Activated T-helper 1 cell treated with anti-CD3 and anti-CD28 coated beads, Interleukin-2, amount 50 U/mL, for 16 hours (primary cell): ENCODE measurements around the gene ATP5F1C.
"Not testable (repeated sequence)": the region's sequence is repeated elsewhere in the genome, so short reads cannot be mapped to it uniquely, and the experiment has no call there.

ENCODE experiments used
- DNase-seq, 2 donors: peaks; one replicate each; pipeline ENCODE4 v3.0.0-alpha.2; 2020; ENCODE audit warnings: low read depth in 1 of 2, low spot score in 1 of 2

Gene ATP5F1C

DNA sequence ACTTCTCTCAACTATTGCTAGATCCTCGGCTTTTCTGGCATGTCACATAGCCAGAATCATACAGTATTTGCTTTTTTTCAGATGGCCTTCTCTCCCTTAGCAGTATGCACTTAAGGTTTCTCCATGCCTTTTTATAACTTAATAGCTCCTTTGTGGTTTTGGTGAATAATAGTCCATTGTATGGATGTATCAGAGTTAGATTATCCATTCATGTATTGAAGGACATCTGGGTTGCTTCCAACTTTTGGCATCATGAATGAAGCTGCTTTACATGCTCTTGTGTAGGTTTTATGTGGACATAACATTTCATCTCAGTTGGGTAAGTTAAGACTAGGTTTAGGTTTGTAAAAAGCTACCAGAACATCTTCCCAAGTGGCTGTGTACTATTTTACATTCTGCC lies 4.6 kb downstream of the ATP5F1C start:
- DNase-seq, result no peak

DNA sequence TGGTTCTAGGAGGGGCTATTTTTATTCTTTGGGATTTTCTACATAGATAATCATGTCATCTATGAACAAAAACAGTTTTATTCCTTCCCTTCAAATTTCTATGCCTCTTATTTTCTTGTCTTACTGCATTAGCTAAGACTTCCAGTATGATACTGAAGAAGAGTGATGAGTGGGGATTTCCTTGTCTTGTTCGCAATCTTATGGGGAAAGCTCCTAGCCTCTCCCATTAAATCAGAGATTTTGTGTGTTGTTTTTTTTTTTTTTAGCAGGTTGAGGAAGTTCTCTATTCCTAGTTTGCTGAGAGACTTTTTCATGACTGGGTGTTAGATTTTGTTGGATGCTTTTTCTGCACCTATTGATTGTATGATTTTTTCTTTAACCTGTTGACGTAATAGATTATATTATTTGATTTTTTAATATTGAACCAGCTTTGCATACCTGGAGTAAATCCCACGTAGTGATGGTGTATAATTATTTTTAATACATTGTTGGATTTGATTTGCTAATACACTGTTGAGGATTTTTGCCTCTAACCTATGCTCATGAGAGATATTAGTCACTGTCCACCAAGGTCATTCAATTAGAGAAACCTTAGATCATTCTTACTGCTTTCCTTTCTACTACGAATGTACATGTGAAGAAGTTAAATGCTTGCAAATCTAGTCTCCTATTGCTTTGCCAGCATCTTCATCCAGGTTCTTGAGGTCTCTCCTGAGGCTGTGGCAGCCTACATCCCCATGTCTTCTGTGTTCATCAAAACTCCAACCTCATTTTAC lies 6.5 kb downstream of the ATP5F1C start:
- no peak for DNase-seq

DNA sequence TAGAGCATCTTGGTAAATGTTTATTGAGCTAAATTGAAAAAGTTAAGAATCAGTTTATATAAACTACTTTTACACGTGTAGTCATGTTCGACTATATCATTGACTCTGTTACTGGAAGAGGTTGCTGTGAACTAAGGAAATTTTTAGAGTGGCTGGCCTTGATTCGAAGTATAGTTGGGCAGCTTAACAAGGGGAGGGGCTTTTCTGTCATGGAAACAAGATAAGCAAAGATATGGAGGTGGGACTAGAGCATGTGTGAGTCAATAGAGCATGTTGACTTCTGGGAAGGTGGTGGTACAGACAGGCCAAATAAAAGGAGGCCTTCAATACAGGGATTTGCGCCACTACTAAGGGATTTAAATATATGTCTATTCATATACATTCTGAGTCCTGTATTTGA lies 7.6 kb downstream of the ATP5F1C start:
- DNase-seq, result no peak

DNA sequence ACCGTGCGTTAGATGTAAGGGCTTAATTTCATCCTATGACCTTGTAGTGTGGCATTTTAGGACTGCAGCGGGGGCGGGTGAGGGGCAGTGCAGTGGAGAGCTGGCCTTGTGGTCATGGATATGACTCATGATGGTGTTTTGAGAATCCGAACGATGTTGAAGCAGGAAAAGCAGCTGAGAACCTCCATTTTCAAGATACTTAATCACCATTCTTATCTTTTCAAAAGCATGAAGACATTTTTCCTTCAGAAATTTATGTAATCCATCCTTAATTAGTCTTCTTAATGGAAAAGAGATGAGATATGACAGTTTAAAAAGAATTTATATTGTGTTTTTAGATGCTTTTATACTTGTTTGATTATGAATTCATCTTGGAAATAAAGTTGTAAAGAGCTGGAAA lies 9.6 kb downstream of the ATP5F1C start:
- DNase-seq, result no peak

DNA sequence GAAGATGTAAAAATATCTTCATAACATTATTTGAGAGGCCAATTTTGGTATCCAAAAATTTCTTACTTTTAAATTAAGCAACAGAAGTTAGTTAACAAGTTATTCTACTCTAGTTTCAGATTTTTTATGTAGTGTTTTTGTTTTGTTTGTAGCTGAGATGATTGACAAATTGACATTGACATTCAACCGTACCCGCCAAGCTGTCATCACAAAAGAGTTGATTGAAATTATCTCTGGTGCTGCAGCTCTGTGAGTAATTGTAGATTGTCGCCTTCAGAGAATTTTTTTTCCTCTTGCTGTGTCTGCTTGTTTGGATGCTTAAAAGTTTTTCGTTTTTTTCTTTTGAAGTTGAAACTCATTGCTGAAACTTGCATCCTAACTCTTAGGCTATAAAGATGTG lies 14.6 kb downstream of the ATP5F1C start:
- no peak for DNase-seq

DNA sequence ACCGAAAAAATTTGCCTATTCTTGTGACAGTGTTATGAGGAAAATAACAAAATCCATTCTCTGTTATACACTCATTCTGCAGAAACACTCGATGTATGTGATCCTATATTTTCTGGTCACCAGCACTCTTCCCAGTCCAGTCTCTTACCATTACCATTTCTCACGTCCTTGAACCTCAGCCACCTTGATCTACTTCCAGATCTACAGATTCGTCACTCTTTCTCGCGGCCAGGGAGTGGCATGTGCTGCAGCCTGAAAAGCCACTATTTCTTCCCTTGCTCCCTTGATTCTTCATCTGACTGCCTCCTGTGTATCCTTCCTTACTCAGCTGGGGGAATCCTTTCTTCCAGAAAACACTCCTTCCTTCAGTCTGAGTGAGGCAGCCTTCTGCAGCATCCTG lies 16.2 kb downstream of the ATP5F1C start:
- DNase-seq, result no peak

DNA sequence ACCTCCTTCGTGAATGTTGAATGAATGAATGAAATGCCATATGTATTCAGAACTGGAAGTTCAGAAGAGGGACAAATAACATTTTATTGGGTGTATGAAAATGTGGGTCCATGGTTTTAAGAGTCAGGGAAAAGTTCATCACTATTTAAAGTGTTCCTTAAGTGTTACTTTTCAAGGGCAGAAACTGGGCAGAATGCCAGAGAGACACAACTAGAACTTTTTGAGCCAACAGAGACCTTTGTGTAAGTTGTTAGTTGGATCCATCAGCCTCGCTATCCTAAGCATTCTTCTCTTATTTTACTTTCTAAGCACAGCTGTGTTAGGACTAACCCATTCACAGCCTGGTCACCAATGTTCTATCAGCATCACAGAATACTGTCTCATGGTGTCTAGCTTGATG lies 16.8 kb downstream of the ATP5F1C start:
- DNase-seq, result no peak

DNA sequence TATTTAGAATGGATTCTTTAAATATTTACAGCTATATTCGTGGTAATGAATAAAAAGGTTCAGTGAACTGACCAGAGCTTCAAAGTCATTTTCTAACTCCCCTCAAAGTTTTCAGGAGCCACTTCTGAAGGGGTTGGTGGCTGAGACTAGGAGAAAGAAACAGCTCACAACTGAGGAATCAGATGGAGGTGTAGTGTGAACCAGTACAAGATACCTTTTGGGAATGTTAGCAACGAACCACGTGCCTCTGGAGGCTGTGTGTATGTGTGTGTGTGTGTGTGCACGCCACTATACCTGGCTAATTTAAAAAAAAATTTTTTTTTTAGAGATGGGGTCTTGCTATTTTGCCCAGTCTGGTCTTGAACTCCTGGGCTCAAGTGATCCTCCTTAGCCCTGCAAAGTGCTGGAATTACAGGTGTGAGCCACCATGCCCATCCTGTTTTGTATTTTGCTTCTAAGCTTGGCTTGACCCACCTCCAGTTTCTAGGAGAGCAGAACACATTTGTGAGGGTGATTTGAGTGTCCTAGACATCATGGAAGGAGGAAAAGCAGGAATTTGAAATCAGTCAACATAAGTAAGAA lies 20.8 kb downstream of the ATP5F1C start:
- DNase-seq, result no peak

DNA sequence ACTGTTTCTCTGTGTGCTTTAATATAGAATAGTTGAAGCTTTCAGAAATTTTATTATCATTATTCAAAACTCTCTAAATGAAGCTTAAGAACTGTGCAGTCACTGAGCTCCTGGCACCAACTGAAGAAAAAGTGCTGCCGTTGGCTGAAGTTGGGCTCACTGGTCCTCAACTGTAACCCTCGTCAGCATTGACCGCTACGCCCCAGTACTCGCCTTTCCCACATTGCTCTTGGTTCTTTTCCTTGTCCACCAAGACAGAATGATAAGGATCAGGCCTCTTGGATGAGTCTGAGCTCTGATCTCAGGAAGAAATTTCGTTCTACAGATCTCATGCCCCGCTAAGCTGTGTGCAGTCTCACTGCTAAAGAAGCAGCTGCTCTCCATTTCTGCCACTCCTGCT lies 22.5 kb downstream of the ATP5F1C start:
- no peak for DNase-seq

DNA sequence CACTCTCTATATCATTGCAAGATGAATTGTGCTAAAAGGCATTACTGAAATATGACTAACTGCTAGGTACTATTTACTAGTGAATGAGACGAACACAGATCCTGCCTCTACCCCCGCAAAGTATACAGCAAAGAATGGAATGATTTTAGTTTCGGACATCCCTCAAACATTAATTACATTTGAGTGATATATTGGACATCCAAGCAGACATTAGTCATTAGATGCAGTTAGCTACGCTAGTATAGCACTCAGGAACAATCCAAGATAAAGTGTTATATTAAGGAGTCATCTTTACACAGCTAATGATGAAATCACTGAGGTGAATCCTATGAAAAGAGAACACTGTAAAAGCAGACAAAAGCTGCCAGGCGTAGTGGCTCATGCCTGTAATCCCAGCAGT lies 23.0 kb downstream of the ATP5F1C start:
- DNase-seq, result no peak

DNA sequence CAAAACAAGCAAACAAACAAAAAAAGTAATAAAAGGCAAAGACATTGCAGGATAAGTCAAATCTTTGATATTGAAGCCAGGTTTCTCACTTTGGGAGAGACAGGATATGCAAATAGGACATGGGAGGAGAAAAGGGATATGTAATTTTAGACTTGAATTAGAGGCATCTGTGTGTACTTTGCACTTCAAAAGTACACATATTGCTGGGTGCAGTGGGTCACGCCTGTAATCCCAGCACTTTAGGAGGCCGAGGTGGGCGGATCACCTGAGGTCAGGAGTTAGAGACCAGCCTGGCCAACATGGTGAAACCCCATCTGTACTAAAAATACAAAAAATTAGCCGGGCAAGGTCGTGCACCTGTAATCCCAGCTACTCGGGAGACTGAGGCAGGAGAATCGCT lies 23.8 kb downstream of the ATP5F1C start:
- DNase-seq, result not testable (repeated sequence)

DNA sequence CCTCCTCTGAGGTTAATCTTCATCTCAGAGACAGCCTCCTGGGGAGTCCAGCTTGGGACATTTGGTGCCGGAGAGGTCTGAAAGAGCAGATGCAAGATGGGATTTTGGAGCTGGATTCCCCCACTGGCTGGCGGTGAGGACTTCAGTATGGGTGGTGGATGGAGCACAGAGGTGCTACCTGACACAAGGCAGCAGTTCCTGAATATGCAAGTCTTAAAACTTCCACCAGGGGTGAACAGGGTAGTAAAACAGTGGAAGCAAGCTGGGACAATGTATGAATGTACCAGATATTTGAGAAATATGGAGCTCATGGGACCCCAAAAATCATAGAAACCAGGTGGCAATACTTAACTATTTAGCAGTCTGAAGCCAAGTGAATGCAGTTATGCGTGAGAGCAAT lies 25.5 kb downstream of the ATP5F1C start:
- no peak for DNase-seq

DNA sequence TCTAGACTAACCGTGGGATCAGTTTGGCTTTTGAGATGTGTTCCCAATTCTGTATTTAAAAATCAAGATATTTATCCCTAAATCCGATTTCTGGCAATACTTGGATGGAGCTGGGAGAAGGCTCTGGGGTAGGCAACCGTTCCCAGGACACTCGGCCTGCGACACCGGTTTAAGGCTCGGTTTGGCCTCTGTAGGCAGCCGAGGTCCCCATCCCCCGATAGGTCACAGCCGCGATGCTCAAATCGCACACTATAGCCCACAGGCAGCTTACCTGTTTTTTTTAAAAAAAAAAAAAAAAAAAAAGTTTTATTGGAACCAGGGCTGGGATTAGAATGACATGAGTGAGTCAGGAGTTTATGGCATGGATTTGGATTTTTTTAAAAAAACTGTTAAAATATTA lies 29.6 kb downstream of the ATP5F1C start:
- DNase-seq, result no peak

DNA sequence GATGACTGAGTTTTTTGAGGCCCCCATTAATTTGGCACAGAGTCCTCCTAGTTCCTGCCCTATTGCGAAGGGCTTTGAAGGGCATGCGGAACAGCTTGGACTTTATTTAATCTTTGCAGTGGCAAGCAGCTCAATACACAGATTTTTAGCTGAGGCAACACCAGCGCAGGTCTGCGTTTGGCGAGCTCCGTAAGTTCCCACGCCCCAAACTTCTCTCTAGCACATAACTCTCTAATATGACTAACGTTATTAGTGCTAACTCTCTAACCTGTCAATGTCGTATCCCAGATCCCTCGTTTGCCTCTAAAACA lies 30.0 kb downstream of the ATP5F1C start:
- DNase-seq, result no peak

DNA sequence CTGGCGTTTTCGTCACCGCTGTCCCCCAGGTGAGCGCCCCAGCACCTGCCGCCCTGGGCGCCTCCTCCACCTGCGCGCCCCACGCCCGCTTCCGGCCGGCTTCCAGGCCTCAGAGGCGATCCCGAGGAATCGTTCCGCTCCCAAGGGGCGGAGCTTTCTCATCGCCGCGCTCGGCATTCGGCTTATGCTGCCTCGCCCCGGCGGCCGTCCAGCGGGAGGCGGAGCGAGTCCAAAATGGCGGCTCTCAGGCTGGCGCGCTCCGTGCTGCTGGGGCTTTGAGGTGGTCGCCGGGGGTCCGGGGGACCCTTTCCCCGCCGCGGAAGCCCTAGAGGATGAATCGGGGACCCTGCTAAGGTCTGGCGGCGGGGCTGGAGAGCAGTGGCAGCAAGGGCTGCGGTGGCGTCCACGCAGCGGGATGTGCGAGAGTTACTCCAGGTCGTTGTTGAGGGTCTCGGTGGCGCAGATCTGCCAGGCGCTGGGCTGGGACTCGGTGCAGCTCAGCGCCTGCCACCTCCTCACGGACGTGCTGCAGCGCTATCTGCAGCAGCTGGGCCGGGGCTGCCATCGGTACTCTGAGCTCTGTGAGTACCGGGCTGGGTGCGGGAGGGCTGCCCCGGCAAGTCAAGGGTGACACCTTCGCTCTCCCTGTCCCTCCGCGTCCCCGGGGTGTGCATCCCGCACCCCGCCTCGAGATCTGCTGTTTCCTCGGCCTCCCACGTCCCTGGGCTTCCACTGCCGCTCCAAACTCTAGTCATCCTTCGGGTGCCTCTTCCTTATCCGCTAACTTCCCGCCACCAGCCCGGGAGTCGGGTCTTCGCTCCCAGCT lies 30.5 kb downstream of the ATP5F1C start, which contains the start of gene TAF3:
TSS of gene TAF3 (plus strand) at position 211 of the 826 bp plus-strand sequence. CDS start at position 416, 205 bp downstream.
- DNase-seq, result peak; percentile 85 to 88

DNA sequence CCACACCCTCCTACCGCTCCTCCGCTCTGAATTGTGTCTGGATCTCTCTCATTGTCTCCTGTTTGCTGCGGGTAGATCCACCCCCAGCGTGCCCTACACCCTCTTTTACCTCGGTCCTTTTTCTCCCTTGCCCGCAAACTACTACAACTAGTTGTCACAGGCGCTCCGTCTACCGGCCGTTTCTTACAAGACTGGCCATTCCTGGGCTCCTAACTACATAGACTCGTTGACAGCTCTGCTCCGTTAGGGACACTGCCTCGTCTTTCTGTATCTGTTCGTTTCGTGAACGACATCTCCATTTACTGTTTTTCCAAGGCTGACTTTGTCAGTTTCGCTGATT lies 31.1 kb downstream of the ATP5F1C start:
- no peak for DNase-seq

DNA sequence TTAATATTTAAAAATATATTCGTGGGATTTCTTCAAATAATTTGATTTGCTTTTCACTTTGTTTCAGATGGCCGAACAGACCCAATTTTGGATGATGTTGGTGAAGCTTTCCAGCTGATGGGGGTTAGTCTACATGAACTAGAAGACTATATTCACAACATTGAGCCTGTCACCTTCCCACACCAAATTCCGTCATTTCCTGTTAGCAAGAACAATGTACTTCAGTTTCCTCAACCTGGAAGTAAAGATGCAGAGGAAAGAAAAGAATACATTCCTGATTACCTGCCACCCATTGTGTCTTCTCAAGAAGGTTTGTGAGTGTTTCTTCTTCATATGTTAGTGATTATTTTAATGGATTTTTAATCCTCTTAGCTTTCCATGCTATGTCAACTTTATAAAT lies 36.3 kb downstream of the ATP5F1C start:
- no peak for DNase-seq

DNA sequence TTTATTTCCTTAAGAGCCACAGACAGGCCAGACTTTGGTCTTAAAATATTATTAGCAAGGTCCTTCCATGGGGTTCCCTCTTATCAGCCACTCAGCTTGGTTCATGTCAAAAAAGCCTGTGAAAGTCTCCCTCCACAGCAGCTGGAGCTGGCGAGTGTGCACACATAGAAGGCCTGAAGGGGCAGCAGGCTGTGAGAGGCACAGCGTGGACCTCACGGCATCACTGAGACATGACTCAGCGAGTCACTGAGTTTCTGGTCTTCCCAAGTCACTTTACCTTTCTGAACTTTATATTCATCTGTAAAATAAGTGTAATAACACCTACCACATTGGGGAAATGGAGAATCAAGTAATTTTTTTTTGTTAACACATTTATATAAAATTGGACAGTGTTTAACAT lies 39.0 kb downstream of the ATP5F1C start:
- no peak for DNase-seq

DNA sequence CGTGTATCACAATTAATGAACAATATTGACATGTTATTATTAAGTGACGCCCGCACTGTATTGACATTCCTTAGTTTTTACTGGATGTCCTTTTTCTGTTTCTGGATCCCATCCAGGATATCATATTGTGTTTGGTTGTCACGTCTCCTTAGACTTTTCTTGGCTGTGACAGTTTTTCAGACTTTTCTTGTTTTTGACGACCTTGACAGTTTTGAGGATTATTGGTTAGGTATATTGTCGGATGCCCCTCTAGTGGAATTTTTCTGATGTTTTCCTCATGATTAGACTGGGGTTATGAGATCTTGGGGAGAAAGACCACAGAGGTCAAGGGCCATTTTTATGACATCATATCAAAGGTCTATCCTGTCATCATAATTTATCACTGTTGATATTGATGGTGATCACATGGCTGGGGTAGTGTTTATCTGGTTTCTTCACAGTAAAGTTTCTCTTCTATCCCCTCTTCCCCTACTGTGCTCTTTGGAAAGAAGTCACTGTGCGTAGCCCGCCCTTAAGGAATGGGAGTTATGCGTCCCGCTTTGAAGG lies 41.4 kb downstream of the ATP5F1C start:
- DNase-seq, result no peak

DNA sequence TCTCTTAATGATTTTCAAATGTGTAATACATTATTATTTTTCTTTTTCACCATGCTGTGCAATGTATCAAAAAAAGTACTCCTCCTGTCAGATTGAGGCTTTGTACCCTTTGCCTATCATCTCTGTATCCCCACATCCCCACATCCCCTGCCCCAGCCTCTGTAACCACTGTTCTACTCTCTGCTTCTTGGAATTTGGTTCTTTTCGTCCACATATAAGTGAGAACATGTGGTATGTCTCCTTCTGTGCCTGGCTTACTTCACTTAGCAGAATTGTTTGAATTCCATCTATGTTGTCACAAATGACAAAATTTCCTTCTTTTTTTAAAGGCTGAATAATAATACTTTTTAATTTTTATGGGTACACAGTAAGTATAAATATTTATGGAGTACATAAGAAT lies 44.1 kb downstream of the ATP5F1C start:
- no peak for DNase-seq

DNA sequence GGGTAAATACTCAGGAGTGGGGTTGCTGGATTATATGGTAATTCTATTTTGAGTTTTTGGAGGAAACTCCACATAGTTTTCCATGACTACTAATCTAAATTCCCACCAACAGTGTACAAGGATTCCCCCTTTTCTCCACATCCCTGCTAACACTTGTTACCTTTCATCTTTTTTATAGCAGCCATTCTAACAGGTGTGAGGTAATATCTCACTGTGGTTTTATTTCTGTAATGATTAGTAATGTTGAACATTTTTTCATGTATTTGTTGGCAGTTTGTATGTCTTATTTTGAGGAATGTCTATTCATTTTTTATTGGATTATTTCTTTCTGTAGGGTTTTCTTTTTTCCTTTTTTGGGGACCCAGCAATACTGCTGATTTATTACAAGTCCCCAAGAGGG lies 45.2 kb downstream of the ATP5F1C start:
- no peak for DNase-seq

DNA sequence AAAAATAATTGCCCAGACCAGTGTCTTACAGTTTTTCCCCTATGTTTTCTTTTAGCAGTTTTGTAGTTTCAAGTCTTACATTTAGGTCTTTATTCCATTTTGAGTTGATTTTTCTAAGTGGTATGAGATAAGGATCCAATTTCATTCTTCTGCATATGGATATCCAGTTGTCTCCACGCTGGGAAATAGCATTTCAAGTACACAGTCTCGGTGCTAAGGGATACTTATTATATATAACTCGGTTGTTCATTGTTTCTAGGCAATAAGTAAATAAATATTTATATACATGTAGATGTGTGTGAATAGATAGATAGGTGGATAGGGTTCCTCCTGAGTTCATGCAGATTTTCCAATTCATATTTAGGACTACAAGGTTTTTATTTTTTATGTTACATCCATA lies 46.3 kb downstream of the ATP5F1C start:
- DNase-seq, result no peak
